GM23248 (cell line): ENCODE results near the gene PCP4.

Source experiments
- EZH2 ChIP-seq: fragments of 200-600 bp; sonication (generic); IDR thresholded peaks from 2 replicates; pipeline ENCODE4 v1.6.1; 2018; ENCODE audit warnings: antibody characterized with exemption, mild to moderate bottlenecking; ENCODE audit not compliant: insufficient read depth, poor library complexity, severe bottlenecking
- EZH2phosphoT487 ChIP-seq: fragments of 200-600 bp; sonication (generic); IDR thresholded peaks from 2 replicates; pipeline ENCODE4 v1.6.1; 2018; ENCODE audit warnings: antibody characterized with exemption, moderate library complexity, mild to moderate bottlenecking, low read depth; ENCODE audit not compliant: insufficient read depth

GRCh38 chr21:39869141-39869818 is 2.0 kb downstream of the PCP4 start:
- no peak for TF ChIP-seq EZH2
- TF ChIP-seq EZH2phosphoT487: no peak
